Esophagus mucosa (tissue), 1 donor: ENCODE results near the gene NSA2. TPM values are rescaled to one million over a fixed set of nuclear protein-coding genes. Genes with fewer than 3 reads are reported as not detected.

Experiments
- ATAC-seq: fragments of 200-7000 bp; cut with Tn5 transposase; one replicate; pipeline ENCODE4 v1.9.1; 2020
- total RNA-seq: library from RNA; stranded (reverse); gene quantifications from one replicate; pipeline ENCODE4 v1.2.4, GENCODE V29; 2023
- donor health status: DM: yes; HTN: yes; CAD: no.

NSA2 gene
- total RNA-seq, 1 donor from 2014 or later = 39.6 TPM

GRCh38 chr5:74822288-74822687, 55.2 kb downstream of the NSA2 start:
- no peak for ATAC-seq

GRCh38 chr5:74829413-74829812, 62.4 kb downstream of the NSA2 start:
- ATAC-seq = no peak

Other genes starting within 250 kb of the NSA2 start
- gene ENC1, start 126.5 kb upstream of the NSA2 start, total RNA-seq = 2.6 TPM
- gene HEXB, start 82.0 kb upstream of the NSA2 start, total RNA-seq = 52.6 TPM
- gene GFM2, start 132 bp upstream of the NSA2 start, total RNA-seq = 13.9 TPM
- gene FAM169A, start 99.1 kb downstream of the NSA2 start, total RNA-seq = 1.5 TPM